Caco-2 (cell line): ENCODE measurements around the gene CTDSP2. TPM values are rescaled to one million over a fixed set of nuclear protein-coding genes. Genes with fewer than 3 reads are reported as not detected.

ENCODE experiments used
- BruUV-seq: library from RNA; stranded (reverse); fragments of 400-500 nt; replicated peaks from 2 replicates; lab custom pipeline; 2021; lab: Mats Ljungman, UMichigan
- CTCF ChIA-PET: fragments of 300-600 bp; sonication (Branson Sonifier 250); formaldehyde crosslinking; loops from one replicate; lab custom pipeline; 2022; ENCODE audit warnings: antibody characterized with exemption; lab: Charles Lee
- POLR2A ChIA-PET: fragments of 300-600 bp; sonication (Branson Sonifier 250); formaldehyde crosslinking; loops from one replicate; lab custom pipeline; 2022; ENCODE audit warnings: antibody characterized with exemption; lab: Charles Lee
- DNase-seq, 2 experiments: peaks; one replicate each; pipeline versions ENCODE4 v3.0.0 to v3.0.0-alpha.2; 2020 to 2022
- H3K27me3 ChIP-seq: replicated peaks from 2 replicates; pipeline ENCODE4 v1.6.0; 2011; ENCODE audit warnings: low read length; ENCODE audit not compliant: control insufficient read depth, insufficient read depth
- H3K36me3 ChIP-seq: 2 replicates; pipeline ENCODE4 v1.5.1; 2011; ENCODE audit warnings: low read length; ENCODE audit not compliant: control insufficient read depth, insufficient read depth
- H3K4me1 ChIP-seq: fragments of 250-450 bp; sonication (Bioruptor Pico); 2 replicates; pipeline ENCODE4 v1.5.1; 2020; ENCODE audit warnings: mild to moderate bottlenecking
- H3K4me3 ChIP-seq: 2 replicates; pipeline ENCODE4 v1.5.1; 2011; ENCODE audit warnings: low read depth, mild to moderate bottlenecking, control low read depth, low read length
- H3K9me3 ChIP-seq: fragments of 250-450 bp; sonication (Bioruptor Pico); 2 replicates; pipeline ENCODE4 v1.5.1; 2020; ENCODE audit warnings: mild to moderate bottlenecking, moderate library complexity
- H3K27ac Mint-ChIP-seq: one replicate; pipeline ENCODE4 v1.8.0; 2022; ENCODE audit warnings: mixed read lengths; ENCODE audit not compliant: unreplicated experiment
- H3K27me3 Mint-ChIP-seq: one replicate; pipeline ENCODE4 v1.8.0; 2022; ENCODE audit warnings: mixed read lengths; ENCODE audit not compliant: insufficient read depth, unreplicated experiment
- H3K36me3 Mint-ChIP-seq: one replicate; pipeline ENCODE4 v1.8.0; 2022; ENCODE audit warnings: mild to moderate bottlenecking, mixed read lengths; ENCODE audit not compliant: insufficient read depth, unreplicated experiment
- H3K4me1 Mint-ChIP-seq: one replicate; pipeline ENCODE4 v1.8.0; 2022; ENCODE audit warnings: low read depth, mixed read lengths; ENCODE audit not compliant: unreplicated experiment
- H3K4me3 Mint-ChIP-seq: one replicate; pipeline ENCODE4 v1.8.0; 2022; ENCODE audit warnings: mild to moderate bottlenecking, moderate library complexity, mixed read lengths; ENCODE audit not compliant: unreplicated experiment
- H3K9me3 Mint-ChIP-seq: one replicate; pipeline ENCODE4 v1.8.0; 2022; ENCODE audit warnings: mixed read lengths; ENCODE audit not compliant: unreplicated experiment
- CTCF ChIP-seq, 2 experiments: fragments of 200-600 bp in 1 of 2; IDR thresholded peaks; 1 replicate in 1 of 2; 2 replicates in 1 of 2; pipeline versions ENCODE4 v1.5.1 to v1.8.0; 2011 to 2022; ENCODE audit warnings: antibody characterized with exemption in 1 of 2, control low read depth in 1 of 2, inconsistent platforms in 1 of 2, low read depth in 1 of 2, low read length in 1 of 2, mild to moderate bottlenecking in 1 of 2, moderate library complexity in 1 of 2; ENCODE audit not compliant: insufficient read depth in 1 of 2, severe bottlenecking in 1 of 2, unreplicated experiment in 1 of 2
- intact Hi-C: fragments of 100-400 bp; cut with micrococcal nuclease; formaldehyde crosslinking; loops from one replicate; pipeline ENCODE4 v1.10.0; 2022; ENCODE audit not compliant: unreplicated experiment
- microRNA-seq: library from miRNA; unstranded; fragments of <30 nt; microRNA quantifications from one replicate; pipeline ENCODE4 v1.2.0, GENCODE V29; 2022
- total RNA-seq: library from RNA; stranded (reverse); gene quantifications from 2 replicates; pipeline ENCODE4 v1.2.3, GENCODE V29; 2022

Gene CTDSP2
- total RNA-seq, 1 experiment from 2014 or later: 117 TPM

- TF ChIP-seq CTCF (IDR thresholded peaks at IDR 0.05; ENCODE audit: insufficient read depth in 1 of 2, low read depth in 1 of 2, low read length in 1 of 2, severe bottlenecking in 1 of 2, unreplicated experiment in 1 of 2): no peak
- H3K27ac Mint-ChIP-seq: peak overlapping the region; percentile 97
- H3K9me3 Mint-ChIP-seq: no peaks in the 10 kb centered on the region
- no peaks in the 10 kb centered on the region for H3K27me3 ChIP-seq
- ChIA-PET CTCF (interaction anchor here (0.9 kb wide), 1 partner anchor 11 kb away, joined by 6 read pairs; no protein-coding TSS in a partner anchor), POLR2A (interaction anchor here (0.9 to 1.2 kb wide), 3 partner anchors 12 to 125 kb away, joined by 3 to 7 read pairs (median 5); partner anchors contain the start of gene CDK4)
- H3K27me3 Mint-ChIP-seq: no peaks in the 10 kb centered on the region
- H3K9me3 ChIP-seq: no peaks in the 10 kb centered on the region
- H3K4me1 ChIP-seq: peaks cover 18% of the 10 kb centered on the region
- intact Hi-C loops: no loop called here
- peak overlapping the region; percentile 82 for H3K4me3 ChIP-seq
- TSS peak; percentile 66 for BruUV-seq
- peaks cover 26% of the 10 kb centered on the region for H3K36me3 Mint-ChIP-seq
- peak; percentile 90 for DNase-seq
- H3K4me3 Mint-ChIP-seq: peak overlapping the region; percentile 88
- peaks cover 13% of the 10 kb centered on the region for H3K4me1 Mint-ChIP-seq
- H3K36me3 ChIP-seq: peaks cover 3% of the 10 kb centered on the region
Observed at GRCh38 chr12:57771236-57771872, 75.2 kb downstream of the CTDSP2 start.

- no peak overlapping the region for H3K4me3 ChIP-seq
- H3K9me3 Mint-ChIP-seq: no peaks in the 10 kb centered on the region
Observed at GRCh38 chr12:57770734-57771133, 75.8 kb downstream of the CTDSP2 start.

More at GRCh38 chr12:57770734-57771133, 75.8 kb downstream of the CTDSP2 start:
- intact Hi-C loops: no loop called here
- POLR2A ChIA-PET: no interaction called here
- Histone ChIP-seq H3K9me3 (no peaks in the 10 kb centered on the region), H3K4me1 (peaks cover 18% of the 10 kb centered on the region), H3K36me3 (peaks cover 3% of the 10 kb centered on the region), H3K27me3 (no peaks in the 10 kb centered on the region)
- Mint-ChIP-seq H3K27me3 (no peaks in the 10 kb centered on the region), H3K4me1 (peaks cover 14% of the 10 kb centered on the region), H3K4me3 (peak overlapping the region; percentile 88), H3K27ac (no peak overlapping the region), H3K36me3 (peaks cover 28% of the 10 kb centered on the region)
- no TSS peak for BruUV-seq
- CTCF ChIA-PET: no interaction called here
- no peak for DNase-seq
- TF ChIP-seq CTCF (IDR thresholded peaks at IDR 0.05; ENCODE audit: insufficient read depth in 1 of 2, low read depth in 1 of 2, low read length in 1 of 2, severe bottlenecking in 1 of 2, unreplicated experiment in 1 of 2): no peak

Small RNA genes lying within 50 kb of the gene (microRNA-seq; reads per million reads assigned to microRNA genes)
- 252 reads per million, percentile 78 among the genes with 10 or more reads in this experiment for gene MIR26A2

Other genes with a start within 250 kb of the CTDSP2 start
- 17.4 and 20.4 TPM in 2 replicates for gene DTX3, start 241.9 kb downstream of the CTDSP2 start, total RNA-seq
- 5.2 and 5.5 TPM in 2 replicates for gene ARHGEF25, start 235.3 kb downstream of the CTDSP2 start, total RNA-seq
- 4.2 and 5.7 TPM in 2 replicates for gene B4GALNT1, start 213.5 kb downstream of the CTDSP2 start, total RNA-seq
- 169 and 182 TPM in 2 replicates for gene OS9, start 152.6 kb downstream of the CTDSP2 start, total RNA-seq
- 0.09 TPM in 1 of 2 replicates, not detected in the other for gene AGAP2, start 108.0 kb downstream of the CTDSP2 start, total RNA-seq
- gene TSPAN31, start 101.7 kb downstream of the CTDSP2 start, total RNA-seq: 20.6 and 23.3 TPM in 2 replicates
- 205 and 210 TPM in 2 replicates for gene CDK4, start 94.4 kb downstream of the CTDSP2 start, total RNA-seq
- 11.0 and 12.0 TPM in 2 replicates for gene MARCHF9, start 91.6 kb downstream of the CTDSP2 start, total RNA-seq
- gene CYP27B1, start 79.7 kb downstream of the CTDSP2 start, total RNA-seq: 6.9 and 7.1 TPM in 2 replicates
- 34.1 and 37.8 TPM in 2 replicates for gene METTL1, start 74.6 kb downstream of the CTDSP2 start, total RNA-seq
- 5.0 and 6.7 TPM in 2 replicates for gene EEF1AKMT3, start 74.1 kb downstream of the CTDSP2 start, total RNA-seq
- gene TSFM, start 63.9 kb downstream of the CTDSP2 start, total RNA-seq: 48.0 and 57.5 TPM in 2 replicates
- 0.84 and 2.3 TPM in 2 replicates for gene AVIL, start 28.0 kb downstream of the CTDSP2 start, total RNA-seq
- 6.1 and 6.6 TPM in 2 replicates for gene ATP23, start 94.8 kb upstream of the CTDSP2 start, total RNA-seq